ENCODE data around the gene CDC42BPB. TPM values are rescaled to one million over a fixed set of nuclear protein-coding genes. Genes with fewer than 3 reads are reported as not detected.

The CDC42BPB gene
- total and polyA plus RNA-seq, 2 of the 13 experiments (the other 11 are each of a cell fraction or from before 2014, with no cell fraction given) = 19.7 to 32.3 TPM

DNA sequence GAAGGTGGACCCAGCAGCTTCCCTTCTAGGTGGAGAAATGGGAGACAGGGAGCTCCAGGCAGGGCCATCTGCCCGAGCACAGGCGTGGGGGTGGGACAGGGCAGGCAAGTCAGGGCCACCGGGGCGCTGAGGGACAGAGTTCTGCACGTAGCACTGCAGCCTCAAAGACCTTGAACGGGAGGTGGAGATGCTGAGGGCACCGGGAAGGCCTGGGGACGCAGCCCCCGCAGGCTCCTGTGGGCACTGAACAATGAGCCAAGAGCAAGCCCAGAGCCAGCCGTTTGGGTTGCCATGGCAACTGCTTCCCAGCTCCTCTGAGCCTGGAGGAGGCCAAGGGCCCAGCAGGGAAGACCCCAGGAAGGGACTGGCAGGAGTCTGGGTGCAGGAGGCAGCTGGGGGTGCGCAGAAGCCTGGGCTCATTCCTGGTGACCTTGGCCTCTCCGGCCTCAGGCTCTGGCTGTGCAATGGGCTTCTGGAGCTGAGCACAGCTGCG lies 30.0 kb upstream of the CDC42BPB start (continued):
- TF ChIP-seq, protein P1, sequence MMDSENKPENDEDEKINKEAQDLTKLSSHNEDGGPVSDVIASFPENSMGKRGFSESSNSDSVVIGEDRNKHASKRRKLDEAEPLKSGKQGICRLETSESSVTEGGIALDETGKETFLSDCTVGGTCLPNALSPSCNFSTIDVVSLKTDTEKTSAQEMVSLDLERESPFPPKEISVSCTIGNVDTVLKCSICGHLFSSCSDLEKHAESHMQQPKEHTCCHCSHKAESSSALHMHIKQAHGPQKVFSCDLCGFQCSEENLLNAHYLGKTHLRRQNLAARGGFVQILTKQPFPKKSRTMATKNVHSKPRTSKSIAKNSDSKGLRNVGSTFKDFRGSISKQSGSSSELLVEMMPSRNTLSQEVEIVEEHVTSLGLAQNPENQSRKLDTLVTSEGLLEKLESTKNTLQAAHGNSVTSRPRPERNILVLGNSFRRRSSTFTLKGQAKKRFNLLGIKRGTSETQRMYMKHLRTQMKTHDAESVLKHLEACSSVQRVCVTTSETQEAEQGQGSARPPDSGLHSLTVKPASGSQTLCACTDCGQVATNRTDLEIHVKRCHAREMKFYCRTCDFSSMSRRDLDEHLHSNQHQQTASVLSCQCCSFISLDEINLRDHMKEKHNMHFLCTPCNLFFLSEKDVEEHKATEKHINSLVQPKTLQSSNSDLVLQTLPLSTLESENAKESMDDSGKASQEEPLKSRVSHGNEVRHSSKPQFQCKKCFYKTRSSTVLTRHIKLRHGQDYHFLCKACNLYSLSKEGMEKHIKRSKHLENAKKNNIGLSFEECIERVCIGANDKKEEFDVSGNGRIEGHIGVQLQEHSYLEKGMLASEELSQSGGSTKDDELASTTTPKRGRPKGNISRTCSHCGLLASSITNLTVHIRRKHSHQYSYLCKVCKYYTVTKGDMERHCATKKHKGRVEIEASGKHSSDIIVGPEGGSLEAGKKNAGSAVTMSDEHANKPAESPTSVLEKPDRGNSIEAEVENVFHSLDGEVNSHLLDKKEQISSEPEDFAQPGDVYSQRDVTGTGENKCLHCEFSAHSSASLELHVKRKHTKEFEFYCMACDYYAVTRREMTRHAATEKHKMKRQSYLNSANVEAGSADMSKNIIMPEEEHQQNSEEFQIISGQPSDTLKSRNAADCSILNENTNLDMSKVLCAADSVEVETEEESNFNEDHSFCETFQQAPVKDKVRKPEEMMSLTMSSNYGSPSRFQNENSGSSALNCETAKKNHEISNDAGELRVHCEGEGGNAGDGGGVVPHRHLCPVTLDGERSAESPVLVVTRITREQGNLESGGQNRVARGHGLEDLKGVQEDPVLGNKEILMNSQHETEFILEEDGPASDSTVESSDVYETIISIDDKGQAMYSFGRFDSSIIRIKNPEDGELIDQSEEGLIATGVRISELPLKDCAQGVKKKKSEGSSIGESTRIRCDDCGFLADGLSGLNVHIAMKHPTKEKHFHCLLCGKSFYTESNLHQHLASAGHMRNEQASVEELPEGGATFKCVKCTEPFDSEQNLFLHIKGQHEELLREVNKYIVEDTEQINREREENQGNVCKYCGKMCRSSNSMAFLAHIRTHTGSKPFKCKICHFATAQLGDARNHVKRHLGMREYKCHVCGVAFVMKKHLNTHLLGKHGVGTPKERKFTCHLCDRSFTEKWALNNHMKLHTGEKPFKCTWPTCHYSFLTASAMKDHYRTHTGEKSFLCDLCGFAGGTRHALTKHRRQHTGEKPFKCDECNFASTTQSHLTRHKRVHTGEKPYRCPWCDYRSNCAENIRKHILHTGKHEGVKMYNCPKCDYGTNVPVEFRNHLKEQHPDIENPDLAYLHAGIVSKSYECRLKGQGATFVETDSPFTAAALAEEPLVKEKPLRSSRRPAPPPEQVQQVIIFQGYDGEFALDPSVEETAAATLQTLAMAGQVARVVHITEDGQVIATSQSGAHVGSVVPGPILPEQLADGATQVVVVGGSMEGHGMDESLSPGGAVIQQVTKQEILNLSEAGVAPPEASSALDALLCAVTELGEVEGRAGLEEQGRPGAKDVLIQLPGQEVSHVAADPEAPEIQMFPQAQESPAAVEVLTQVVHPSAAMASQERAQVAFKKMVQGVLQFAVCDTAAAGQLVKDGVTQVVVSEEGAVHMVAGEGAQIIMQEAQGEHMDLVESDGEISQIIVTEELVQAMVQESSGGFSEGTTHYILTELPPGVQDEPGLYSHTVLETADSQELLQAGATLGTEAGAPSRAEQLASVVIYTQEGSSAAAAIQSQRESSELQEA (CRISPR knock-in tag; IDR thresholded peaks at IDR 0.05; ENCODE audit: not compliant biosample characterization) = no peak
- TF ChIP-seq, protein P2, sequence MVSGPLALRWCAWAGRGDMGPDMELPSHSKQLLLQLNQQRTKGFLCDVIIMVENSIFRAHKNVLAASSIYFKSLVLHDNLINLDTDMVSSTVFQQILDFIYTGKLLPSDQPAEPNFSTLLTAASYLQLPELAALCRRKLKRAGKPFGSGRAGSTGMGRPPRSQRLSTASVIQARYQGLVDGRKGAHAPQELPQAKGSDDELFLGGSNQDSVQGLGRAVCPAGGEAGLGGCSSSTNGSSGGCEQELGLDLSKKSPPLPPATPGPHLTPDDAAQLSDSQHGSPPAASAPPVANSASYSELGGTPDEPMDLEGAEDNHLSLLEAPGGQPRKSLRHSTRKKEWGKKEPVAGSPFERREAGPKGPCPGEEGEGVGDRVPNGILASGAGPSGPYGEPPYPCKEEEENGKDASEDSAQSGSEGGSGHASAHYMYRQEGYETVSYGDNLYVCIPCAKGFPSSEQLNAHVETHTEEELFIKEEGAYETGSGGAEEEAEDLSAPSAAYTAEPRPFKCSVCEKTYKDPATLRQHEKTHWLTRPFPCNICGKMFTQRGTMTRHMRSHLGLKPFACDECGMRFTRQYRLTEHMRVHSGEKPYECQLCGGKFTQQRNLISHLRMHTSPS (CRISPR knock-in tag; IDR thresholded peaks at IDR 0.05; ENCODE audit: low read depth) = peak; percentile 85
- TF ChIP-seq MTF1 (CRISPR knock-in tag; IDR thresholded peaks at IDR 0.05) (no peak), SALL1 (CRISPR knock-in tag; IDR thresholded peaks at IDR 0.05) (peak; percentile 65; the same call in 1 of the 2 replicates), GLI4 (CRISPR knock-in tag; IDR thresholded peaks at IDR 0.05; ENCODE audit: borderline replicate concordance) (no peak), ZNF563 (CRISPR knock-in tag; IDR thresholded peaks at IDR 0.05) (no peak), GFI1 (CRISPR knock-in tag; IDR thresholded peaks at IDR 0.05; ENCODE audit: borderline replicate concordance) (peak; percentile 45; the same call in 1 of the 2 replicates), RORA (CRISPR knock-in tag; IDR thresholded peaks at IDR 0.05) (no peak), ZNF557 (CRISPR knock-in tag; IDR thresholded peaks at IDR 0.05) (no peak), ZNF839 (CRISPR knock-in tag; IDR thresholded peaks at IDR 0.05; ENCODE audit: borderline replicate concordance) (no peak), TARDBP (CRISPR knock-in tag; IDR thresholded peaks at IDR 0.05) (no peak)
- TF ChIP-seq, protein P3, sequence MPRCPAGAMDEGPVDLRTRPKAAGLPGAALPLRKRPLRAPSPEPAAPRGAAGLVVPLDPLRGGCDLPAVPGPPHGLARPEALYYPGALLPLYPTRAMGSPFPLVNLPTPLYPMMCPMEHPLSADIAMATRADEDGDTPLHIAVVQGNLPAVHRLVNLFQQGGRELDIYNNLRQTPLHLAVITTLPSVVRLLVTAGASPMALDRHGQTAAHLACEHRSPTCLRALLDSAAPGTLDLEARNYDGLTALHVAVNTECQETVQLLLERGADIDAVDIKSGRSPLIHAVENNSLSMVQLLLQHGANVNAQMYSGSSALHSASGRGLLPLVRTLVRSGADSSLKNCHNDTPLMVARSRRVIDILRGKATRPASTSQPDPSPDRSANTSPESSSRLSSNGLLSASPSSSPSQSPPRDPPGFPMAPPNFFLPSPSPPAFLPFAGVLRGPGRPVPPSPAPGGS (CRISPR knock-in tag; IDR thresholded peaks at IDR 0.05) = 0 out of 2 replicates have a peak, but pooled peaks have one; percentile 39
- TF ChIP-seq, protein P4, sequence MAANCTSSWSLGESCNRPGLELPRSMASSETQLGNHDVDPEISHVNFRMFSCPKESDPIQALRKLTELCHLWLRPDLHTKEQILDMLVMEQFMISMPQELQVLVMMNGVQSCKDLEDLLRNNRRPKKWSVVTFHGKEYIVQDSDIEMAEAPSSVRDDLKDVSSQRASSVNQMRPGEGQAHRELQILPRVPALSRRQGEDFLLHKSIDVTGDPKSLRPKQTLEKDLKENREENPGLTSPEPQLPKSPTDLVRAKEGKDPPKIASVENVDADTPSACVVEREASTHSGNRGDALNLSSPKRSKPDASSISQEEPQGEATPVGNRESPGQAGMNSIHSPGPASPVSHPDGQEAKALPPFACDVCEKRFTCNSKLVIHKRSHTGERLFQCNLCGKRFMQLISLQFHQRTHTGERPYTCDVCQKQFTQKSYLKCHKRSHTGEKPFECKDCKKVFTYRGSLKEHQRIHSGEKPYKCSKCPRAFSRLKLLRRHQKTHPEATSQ (CRISPR knock-in tag; IDR thresholded peaks at IDR 0.05; ENCODE audit: borderline replicate concordance) = no peak
- TF ChIP-seq, protein P5, sequence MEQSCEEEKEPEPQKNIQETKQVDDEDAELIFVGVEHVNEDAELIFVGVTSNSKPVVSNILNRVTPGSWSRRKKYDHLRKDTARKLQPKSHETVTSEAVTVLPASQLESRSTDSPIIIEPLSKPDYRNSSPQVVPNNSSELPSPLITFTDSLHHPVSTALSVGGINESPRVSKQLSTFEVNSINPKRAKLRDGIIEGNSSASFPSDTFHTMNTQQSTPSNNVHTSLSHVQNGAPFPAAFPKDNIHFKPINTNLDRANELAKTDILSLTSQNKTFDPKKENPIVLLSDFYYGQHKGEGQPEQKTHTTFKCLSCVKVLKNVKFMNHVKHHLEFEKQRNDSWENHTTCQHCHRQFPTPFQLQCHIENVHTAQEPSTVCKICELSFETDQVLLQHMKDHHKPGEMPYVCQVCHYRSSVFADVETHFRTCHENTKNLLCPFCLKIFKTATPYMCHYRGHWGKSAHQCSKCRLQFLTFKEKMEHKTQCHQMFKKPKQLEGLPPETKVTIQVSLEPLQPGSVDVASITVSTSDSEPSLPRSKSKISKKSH (CRISPR knock-in tag; IDR thresholded peaks at IDR 0.05; ENCODE audit: borderline replicate concordance) = no peak
